AG04450 (cell line): ENCODE measurements around the gene PAPLN. TPM values are rescaled to one million over a fixed set of nuclear protein-coding genes. Genes with fewer than 3 reads are reported as not detected.

ENCODE experiments used
- CTCF ChIA-PET: fragments of 300-600, 350-600 bp; formaldehyde crosslinking; extraction: SDS; loops from one replicate; lab custom pipeline; 2022; ENCODE audit warnings: antibody characterized with exemption, inconsistent platforms; lab: Charles Lee
- POLR2A ChIA-PET: fragments of 350-600 bp; formaldehyde crosslinking; extraction: SDS; loops from one replicate; lab custom pipeline; 2021; ENCODE audit warnings: antibody characterized with exemption, inconsistent platforms; lab: Yijun Ruan, JAX
- DNase-seq: peaks from one replicate; pipeline ENCODE4 v3.0.0-alpha.2; 2011; ENCODE audit warnings: low read depth, low spot score
- H3K27ac ChIP-seq: one replicate; pipeline ENCODE4 v1.5.1; 2012; ENCODE audit warnings: low read depth, low read length, control low read depth
- H3K27me3 ChIP-seq: one replicate; pipeline ENCODE4 v1.6.0; 2012; ENCODE audit warnings: low read length; ENCODE audit not compliant: control insufficient read depth, insufficient read depth
- H3K4me3 ChIP-seq: 2 replicates; pipeline ENCODE4 v1.5.1; 2011; ENCODE audit warnings: mild to moderate bottlenecking, low read depth, low read length, control low read depth
- H3K9me3 ChIP-seq: 2 replicates; pipeline ENCODE4 v1.5.1; 2012; ENCODE audit warnings: low read length; ENCODE audit not compliant: control insufficient read depth, insufficient read depth
- CTCF ChIP-seq: IDR thresholded peaks from 2 replicates; pipeline ENCODE4 v1.5.1; 2011; ENCODE audit warnings: low read depth, low read length, control low read depth, inconsistent platforms
- polyA plus RNA-seq: library from polyadenylated mRNA; depleted of rRNA; stranded (reverse); fragments of >200 nt; gene quantifications from 2 replicates; pipeline ENCODE4 v1.2.3, GENCODE V29; 2011

PAPLN gene
- polyA plus RNA-seq, 1 experiment = 3.1 TPM

GRCh38 chr14:73264885-73265720, 27.8 kb downstream of the PAPLN start:
- ChIA-PET POLR2A (interaction anchor here (0.6 to 1.0 kb wide), 2 partner anchors 9 to 254 kb away, joined by 3 to 4 read pairs; no protein-coding TSS in a partner anchor), CTCF (interaction anchor here (0.5 kb wide), 1 partner anchor 195 kb away, joined by 6 read pairs; no protein-coding TSS in a partner anchor)
- no peak overlapping the region for H3K4me3 ChIP-seq
- H3K27me3 ChIP-seq = no peaks in the 10 kb centered on the region
- H3K27ac ChIP-seq = no peak overlapping the region
- H3K9me3 ChIP-seq = no peaks in the 10 kb centered on the region; the same call in 1 of the 2 replicates
- TF ChIP-seq CTCF = no peak
- DNase-seq = no peak

GRCh38 chr14:73265721-73266046, 28.4 kb downstream of the PAPLN start:
- H3K4me3 ChIP-seq = no peak overlapping the region
- no peak overlapping the region for H3K27ac ChIP-seq
- no peak for TF ChIP-seq CTCF
- no peaks in the 10 kb centered on the region for H3K27me3 ChIP-seq
- H3K9me3 ChIP-seq = no peaks in the 10 kb centered on the region; the same call in 1 of the 2 replicates
- ChIA-PET CTCF (no interaction called here), POLR2A (interaction anchor here (0.6 to 1.0 kb wide), 2 partner anchors 10 to 341 kb away, joined by 4 read pairs; no protein-coding TSS in a partner anchor)
- DNase-seq = no peak

DNA sequence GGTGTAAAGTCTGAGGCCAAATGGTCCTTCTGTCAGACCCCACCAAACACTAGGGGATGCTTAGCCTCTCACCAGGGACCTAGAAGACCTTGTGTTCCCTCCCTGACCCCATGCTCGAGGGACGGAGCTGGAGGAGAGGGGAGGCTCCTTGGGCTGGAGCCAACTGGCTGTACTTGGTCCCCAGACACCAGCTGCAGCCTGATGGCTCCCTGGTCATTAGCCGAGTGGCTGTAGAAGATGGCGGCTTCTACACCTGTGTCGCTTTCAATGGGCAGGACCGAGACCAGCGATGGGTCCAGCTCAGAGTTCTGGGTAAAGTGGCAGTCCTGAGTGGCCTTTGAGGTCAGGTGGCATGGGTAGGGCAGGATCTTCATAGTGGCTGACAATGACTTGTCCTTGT, 29.0 kb downstream of the PAPLN start:
- no peaks in the 10 kb centered on the region; the same call in 1 of the 2 replicates for H3K9me3 ChIP-seq
- ChIA-PET CTCF (interaction anchor here (1.1 kb wide), 1 partner anchor 29 kb away, joined by 6 read pairs; no protein-coding TSS in a partner anchor), POLR2A (interaction anchor here (0.6 to 1.0 kb wide), 2 partner anchors 10 to 340 kb away, joined by 4 read pairs; no protein-coding TSS in a partner anchor)
- no peak for DNase-seq
- no peak for TF ChIP-seq CTCF
- no peaks in the 10 kb centered on the region for H3K27me3 ChIP-seq
- no peak overlapping the region for H3K4me3 ChIP-seq
- H3K27ac ChIP-seq = no peak overlapping the region

GRCh38 chr14:73267474-73267873, 30.2 kb downstream of the PAPLN start:
- DNase-seq = no peak
- peak overlapping the region; percentile 39 for H3K27ac ChIP-seq
- POLR2A ChIA-PET = interaction anchor here (0.6 kb wide), 1 partner anchor 29 kb away, joined by 3 read pairs; no protein-coding TSS in a partner anchor
- no peak overlapping the region for H3K4me3 ChIP-seq
- CTCF ChIA-PET = interaction anchor here (1.1 to 1.2 kb wide), 2 partner anchors 28 to 205 kb away, joined by 3 to 6 read pairs; no protein-coding TSS in a partner anchor
- TF ChIP-seq CTCF = no peak
- H3K9me3 ChIP-seq = no peaks in the 10 kb centered on the region; the same call in 1 of the 2 replicates
- H3K27me3 ChIP-seq = no peaks in the 10 kb centered on the region
